ENCODE measurements around the gene DHRS12. TPM values are rescaled to one million over a fixed set of nuclear protein-coding genes. Genes with fewer than 3 reads are reported as not detected.

The DHRS12 gene
- total RNA-seq, 1 experiment from 2014 or later, result 8.8 TPM

- no peaks in the 10 kb centered on the region for H3K23me2 ChIP-seq (ENCODE audit: insufficient read length, low read depth, low read length, poor library complexity, severe bottlenecking)
- H4K20me1 ChIP-seq (ENCODE audit: control insufficient read depth, insufficient read depth, insufficient read length), result no peaks in the 10 kb centered on the region
- no peaks in the 10 kb centered on the region for H3K79me1 ChIP-seq (ENCODE audit: insufficient read depth, low read depth, low read length, poor library complexity, severe bottlenecking)
- no peak overlapping the region for H2AFZ ChIP-seq (ENCODE audit: low read length)
- H3K9ac ChIP-seq (ENCODE audit: extremely low read depth, insufficient read length, low read length), result no peak overlapping the region
- no peak overlapping the region for H3K4me3 Mint-ChIP-seq
- no peak overlapping the region for H3K4me2 ChIP-seq (ENCODE audit: insufficient read depth, insufficient read length, low read length)
- H2BK15ac ChIP-seq (ENCODE audit: low read depth, low read length), result no peak overlapping the region
- H3K4me1 ChIP-seq (ENCODE audit: insufficient read depth, low read length), result no peaks in the 10 kb centered on the region
- TF ChIP-seq, protein P1, sequence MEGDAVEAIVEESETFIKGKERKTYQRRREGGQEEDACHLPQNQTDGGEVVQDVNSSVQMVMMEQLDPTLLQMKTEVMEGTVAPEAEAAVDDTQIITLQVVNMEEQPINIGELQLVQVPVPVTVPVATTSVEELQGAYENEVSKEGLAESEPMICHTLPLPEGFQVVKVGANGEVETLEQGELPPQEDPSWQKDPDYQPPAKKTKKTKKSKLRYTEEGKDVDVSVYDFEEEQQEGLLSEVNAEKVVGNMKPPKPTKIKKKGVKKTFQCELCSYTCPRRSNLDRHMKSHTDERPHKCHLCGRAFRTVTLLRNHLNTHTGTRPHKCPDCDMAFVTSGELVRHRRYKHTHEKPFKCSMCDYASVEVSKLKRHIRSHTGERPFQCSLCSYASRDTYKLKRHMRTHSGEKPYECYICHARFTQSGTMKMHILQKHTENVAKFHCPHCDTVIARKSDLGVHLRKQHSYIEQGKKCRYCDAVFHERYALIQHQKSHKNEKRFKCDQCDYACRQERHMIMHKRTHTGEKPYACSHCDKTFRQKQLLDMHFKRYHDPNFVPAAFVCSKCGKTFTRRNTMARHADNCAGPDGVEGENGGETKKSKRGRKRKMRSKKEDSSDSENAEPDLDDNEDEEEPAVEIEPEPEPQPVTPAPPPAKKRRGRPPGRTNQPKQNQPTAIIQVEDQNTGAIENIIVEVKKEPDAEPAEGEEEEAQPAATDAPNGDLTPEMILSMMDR (conservative IDR thresholded peaks at IDR 0.05), result no peak
- H3K27ac Mint-ChIP-seq, result no peak overlapping the region
- no peak overlapping the region for H3K23ac ChIP-seq (ENCODE audit: insufficient read length, low read depth, low read length)
- no peak overlapping the region for H3K56ac ChIP-seq (ENCODE audit: insufficient read length, low read depth, low read length)
- no peak overlapping the region for H2AK5ac ChIP-seq (ENCODE audit: insufficient read length, low read length)
- no peak overlapping the region for H3K14ac ChIP-seq (ENCODE audit: insufficient read depth, low read length)
- no peak overlapping the region for H3K27ac ChIP-seq (ENCODE audit: insufficient read length, low read depth, low read length)
- no peak overlapping the region for H2BK12ac ChIP-seq (ENCODE audit: insufficient read length, low read depth, low read length)
- no peak overlapping the region for H3K4ac ChIP-seq (ENCODE audit: low read depth, low read length)
- no peaks in the 10 kb centered on the region for H3K9me3 ChIP-seq (ENCODE audit: control insufficient read depth, low read depth, low read length)
- H3T11ph ChIP-seq (ENCODE audit: low read length), result no peak overlapping the region
- no CpG with 5 or more reads among the region's 1 CpG for WGBS (ENCODE audit: extremely low coverage, insufficient read length, low lambda C conversion rate)
- peaks cover 0 to 8% (median 4%) of the 10 kb centered on the region in 3 experiments; a peak in 6 of 7 replicates for H3K36me3 Mint-ChIP-seq (ENCODE audit: insufficient read depth in 1 of 3, low read depth in 3 of 3)
- no peaks in the 10 kb centered on the region for H3K9me3 Mint-ChIP-seq
- H3K79me2 ChIP-seq (ENCODE audit: insufficient read depth, low read length), result no peaks in the 10 kb centered on the region
- H4K5ac ChIP-seq (ENCODE audit: insufficient read length, low read depth, low read length), result no peak overlapping the region
- H3K18ac ChIP-seq (ENCODE audit: insufficient read length, low read depth, low read length), result no peak overlapping the region
- no peak for DNase-seq
- H4K91ac ChIP-seq (ENCODE audit: insufficient read length, low read depth, low read length), result no peak overlapping the region
- H2BK20ac ChIP-seq (ENCODE audit: low read depth, low read length, poor library complexity, severe bottlenecking), result no peak overlapping the region
- no peak overlapping the region for H4K8ac ChIP-seq (replicated peaks; ENCODE audit: insufficient read length, low read depth, low read length)
- H2BK120ac ChIP-seq (ENCODE audit: low read depth, low read length, poor library complexity, severe bottlenecking), result no peak overlapping the region
- no peak overlapping the region for H2BK5ac ChIP-seq (ENCODE audit: insufficient read length, low read length)
- H3K27me3 Mint-ChIP-seq (ENCODE audit: low read depth), result no peaks in the 10 kb centered on the region
- H3K4me1 Mint-ChIP-seq, result peaks cover 15 to 24% of the 10 kb centered on the region in 2 experiments
- H3K27me3 ChIP-seq (ENCODE audit: insufficient read depth, low read length), result no peaks in the 10 kb centered on the region
Measured at GRCh38 chr13:51784097-51784496, 19.9 kb downstream of the DHRS12 start.
